Measurements from ENCODE around the gene SMCO1.
"Not testable (repeated sequence)": the region's sequence is repeated elsewhere in the genome, so short reads cannot be mapped to it uniquely, and the experiment has no call there.

Gene SMCO1

DNA sequence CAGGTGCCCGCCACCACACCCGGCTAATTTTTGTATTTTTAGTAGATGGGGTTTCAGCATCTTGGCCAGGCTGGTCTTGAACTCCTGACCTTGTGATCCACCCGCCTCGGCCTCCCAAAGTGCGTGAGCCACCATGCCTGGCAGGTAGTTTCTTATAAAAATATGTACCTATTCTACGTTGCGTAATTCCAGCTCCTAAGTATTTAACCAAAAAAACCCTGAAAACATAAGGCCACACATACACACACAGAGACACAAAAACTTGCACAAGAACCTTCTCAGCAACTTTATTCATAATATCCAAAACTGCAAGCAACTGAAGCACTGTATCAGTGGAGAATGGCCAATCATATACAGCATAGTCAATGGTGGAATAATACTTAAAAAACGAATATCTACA, 16.8 kb downstream of the SMCO1 start:
- Histone ChIP-seq H3K9ac (ENCODE audit: low read depth in 1 of 2, low read length in 2 of 2) (no peak overlapping the region), H3K27ac (ENCODE audit: low read depth in 2 of 2, low read length in 2 of 2) (no peak overlapping the region)

GRCh38 chr3:196496183-196496582, 19.0 kb downstream of the SMCO1 start:
- Histone ChIP-seq H3K9me3 (ENCODE audit: control insufficient read depth in 2 of 2, low read length in 2 of 2) (no peaks in the 10 kb centered on the region), H3K36me3 (ENCODE audit: control insufficient read depth in 2 of 2, insufficient read depth in 2 of 2, low read length in 2 of 2) (peaks cover 4 to 13% of the 10 kb centered on the region in 2 donors), H3K27me3 (ENCODE audit: control insufficient read depth in 2 of 2, insufficient read depth in 2 of 2, low read length in 2 of 2) (no peaks in the 10 kb centered on the region), H3K4me3 (ENCODE audit: low read length in 2 of 2) (no peak overlapping the region), H3K4me1 (ENCODE audit: control insufficient read depth in 2 of 2, insufficient read depth in 2 of 2, low read length in 2 of 2) (peaks cover 0 to 5% of the 10 kb centered on the region in 2 donors), H3K27ac (ENCODE audit: low read depth in 2 of 2, low read length in 2 of 2) (no peak overlapping the region), H3K9ac (ENCODE audit: low read depth in 1 of 2, low read length in 2 of 2) (no peak overlapping the region)

More for the DNA sequence above, 16.8 kb downstream of the SMCO1 start:
- Histone ChIP-seq H3K9me3 (ENCODE audit: control insufficient read depth in 2 of 2, low read length in 2 of 2) (no peaks in the 10 kb centered on the region), H3K4me3 (ENCODE audit: low read length in 2 of 2) (no peak overlapping the region), H3K27me3 (ENCODE audit: control insufficient read depth in 2 of 2, insufficient read depth in 2 of 2, low read length in 2 of 2) (no peaks in the 10 kb centered on the region), H3K4me1 (ENCODE audit: control insufficient read depth in 2 of 2, insufficient read depth in 2 of 2, low read length in 2 of 2) (peaks cover 0 to 10% of the 10 kb centered on the region in 2 donors), H3K36me3 (ENCODE audit: control insufficient read depth in 2 of 2, insufficient read depth in 2 of 2, low read length in 2 of 2) (peaks cover 4 to 13% of the 10 kb centered on the region in 2 donors)

- H3K9ac ChIP-seq (ENCODE audit: low read depth in 1 of 2, low read length in 2 of 2), result no peak overlapping the region
- peaks cover 4 to 6% of the 10 kb centered on the region in 2 donors for H3K36me3 ChIP-seq (ENCODE audit: control insufficient read depth in 2 of 2, insufficient read depth in 2 of 2, low read length in 2 of 2)
Measured at GRCh38 chr3:196493292-196493691, 21.9 kb downstream of the SMCO1 start.

DNA sequence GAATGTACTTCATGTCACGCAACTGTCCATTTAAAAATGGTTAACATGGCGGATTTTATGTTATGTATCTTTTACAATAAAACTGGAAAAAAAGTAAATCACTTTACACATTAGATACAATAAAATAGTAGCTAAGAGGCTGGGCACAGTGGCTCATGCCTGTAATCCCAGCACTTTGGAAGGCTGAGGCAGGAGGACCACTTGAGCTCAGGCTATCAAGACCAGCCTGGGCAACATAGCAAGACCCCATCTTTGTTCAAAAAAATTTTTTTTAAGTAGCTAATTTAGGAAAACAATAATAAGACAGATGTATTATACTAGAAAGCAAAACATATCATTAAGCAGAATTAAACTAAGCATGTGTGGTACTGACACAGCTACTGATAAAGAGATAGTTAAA, 23.1 kb downstream of the SMCO1 start:
- Histone ChIP-seq H3K4me1 (ENCODE audit: control insufficient read depth in 2 of 2, insufficient read depth in 2 of 2, low read length in 2 of 2) (no peaks in the 10 kb centered on the region), H3K9me3 (ENCODE audit: control insufficient read depth in 2 of 2, low read length in 2 of 2) (no peaks in the 10 kb centered on the region), H3K9ac (ENCODE audit: low read depth in 1 of 2, low read length in 2 of 2) (no peak overlapping the region), H3K27ac (ENCODE audit: low read depth in 2 of 2, low read length in 2 of 2) (no peak overlapping the region), H3K36me3 (ENCODE audit: control insufficient read depth in 2 of 2, insufficient read depth in 2 of 2, low read length in 2 of 2) (peaks cover 8 to 11% of the 10 kb centered on the region in 2 donors), H3K27me3 (ENCODE audit: control insufficient read depth in 2 of 2, insufficient read depth in 2 of 2, low read length in 2 of 2) (no peaks in the 10 kb centered on the region), H3K4me3 (ENCODE audit: low read length in 2 of 2) (no peak overlapping the region)

More at GRCh38 chr3:196493292-196493691, 21.9 kb downstream of the SMCO1 start:
- no peaks in the 10 kb centered on the region for H3K4me1 ChIP-seq (ENCODE audit: control insufficient read depth in 2 of 2, insufficient read depth in 2 of 2, low read length in 2 of 2)
- H3K27me3 ChIP-seq (ENCODE audit: control insufficient read depth in 2 of 2, insufficient read depth in 2 of 2, low read length in 2 of 2), result no peaks in the 10 kb centered on the region
- no peak overlapping the region for H3K27ac ChIP-seq (ENCODE audit: low read depth in 2 of 2, low read length in 2 of 2)
- no peaks in the 10 kb centered on the region for H3K9me3 ChIP-seq (ENCODE audit: control insufficient read depth in 2 of 2, low read length in 2 of 2)
- H3K4me3 ChIP-seq (ENCODE audit: low read length in 2 of 2), result no peak overlapping the region

GRCh38 chr3:196489747-196490146, 25.4 kb downstream of the SMCO1 start:
- peaks cover 16 to 28% of the 10 kb centered on the region in 2 donors for H3K36me3 ChIP-seq (ENCODE audit: control insufficient read depth in 2 of 2, insufficient read depth in 2 of 2, low read length in 2 of 2)
- no peaks in the 10 kb centered on the region for H3K9me3 ChIP-seq (ENCODE audit: control insufficient read depth in 2 of 2, low read length in 2 of 2)
- no peak overlapping the region for H3K4me3 ChIP-seq (ENCODE audit: low read length in 2 of 2)
- no peaks in the 10 kb centered on the region for H3K27me3 ChIP-seq (ENCODE audit: control insufficient read depth in 2 of 2, insufficient read depth in 2 of 2, low read length in 2 of 2)
- no peaks in the 10 kb centered on the region for H3K4me1 ChIP-seq (ENCODE audit: control insufficient read depth in 2 of 2, insufficient read depth in 2 of 2, low read length in 2 of 2)
- no peak overlapping the region for H3K9ac ChIP-seq (ENCODE audit: low read depth in 1 of 2, low read length in 2 of 2)
- no peak overlapping the region for H3K27ac ChIP-seq (ENCODE audit: low read depth in 2 of 2, low read length in 2 of 2)

- H3K27ac ChIP-seq (ENCODE audit: low read depth in 2 of 2, low read length in 2 of 2), result no peak overlapping the region
- no peaks in the 10 kb centered on the region for H3K4me1 ChIP-seq (ENCODE audit: control insufficient read depth in 2 of 2, insufficient read depth in 2 of 2, low read length in 2 of 2)
- H3K27me3 ChIP-seq (ENCODE audit: control insufficient read depth in 2 of 2, insufficient read depth in 2 of 2, low read length in 2 of 2), result no peaks in the 10 kb centered on the region
- H3K9ac ChIP-seq (ENCODE audit: low read depth in 1 of 2, low read length in 2 of 2), result no peak overlapping the region
- no peaks in the 10 kb centered on the region for H3K9me3 ChIP-seq (ENCODE audit: control insufficient read depth in 2 of 2, low read length in 2 of 2)
- no peak overlapping the region for H3K4me3 ChIP-seq (ENCODE audit: low read length in 2 of 2)
- H3K36me3 ChIP-seq (ENCODE audit: control insufficient read depth in 2 of 2, insufficient read depth in 2 of 2, low read length in 2 of 2), result peaks cover 39 to 47% of the 10 kb centered on the region in 2 donors
Measured at GRCh38 chr3:196486263-196486662, 28.9 kb downstream of the SMCO1 start.

GRCh38 chr3:196477678-196478077, 37.5 kb downstream of the SMCO1 start:
- H3K4me3 ChIP-seq (ENCODE audit: low read length in 2 of 2), result no peak overlapping the region
- H3K27me3 ChIP-seq (ENCODE audit: control insufficient read depth in 2 of 2, insufficient read depth in 2 of 2, low read length in 2 of 2), result no peaks in the 10 kb centered on the region
- H3K9me3 ChIP-seq (ENCODE audit: control insufficient read depth in 2 of 2, low read length in 2 of 2), result no peaks in the 10 kb centered on the region
- H3K36me3 ChIP-seq (ENCODE audit: control insufficient read depth in 2 of 2, insufficient read depth in 2 of 2, low read length in 2 of 2), result peaks cover 32 to 43% of the 10 kb centered on the region in 2 donors
- no peak overlapping the region for H3K9ac ChIP-seq (ENCODE audit: low read depth in 1 of 2, low read length in 2 of 2)
- no peak overlapping the region for H3K27ac ChIP-seq (ENCODE audit: low read depth in 2 of 2, low read length in 2 of 2)
- H3K4me1 ChIP-seq (ENCODE audit: control insufficient read depth in 2 of 2, insufficient read depth in 2 of 2, low read length in 2 of 2), result no peaks in the 10 kb centered on the region

GRCh38 chr3:196472286-196472685, 42.9 kb downstream of the SMCO1 start:
- no peaks in the 10 kb centered on the region for H3K9me3 ChIP-seq (ENCODE audit: control insufficient read depth in 2 of 2, low read length in 2 of 2)
- H3K27me3 ChIP-seq (ENCODE audit: control insufficient read depth in 2 of 2, insufficient read depth in 2 of 2, low read length in 2 of 2), result no peaks in the 10 kb centered on the region
- no peak overlapping the region for H3K9ac ChIP-seq (ENCODE audit: low read depth in 1 of 2, low read length in 2 of 2)
- no peak overlapping the region for H3K27ac ChIP-seq (ENCODE audit: low read depth in 2 of 2, low read length in 2 of 2)
- no peaks in the 10 kb centered on the region for H3K4me1 ChIP-seq (ENCODE audit: control insufficient read depth in 2 of 2, insufficient read depth in 2 of 2, low read length in 2 of 2)
- H3K36me3 ChIP-seq (ENCODE audit: control insufficient read depth in 2 of 2, insufficient read depth in 2 of 2, low read length in 2 of 2), result peaks cover 27 to 34% of the 10 kb centered on the region in 2 donors
- H3K4me3 ChIP-seq (ENCODE audit: low read length in 2 of 2), result no peak overlapping the region

- Histone ChIP-seq H3K36me3 (ENCODE audit: control insufficient read depth in 2 of 2, insufficient read depth in 2 of 2, low read length in 2 of 2) (peaks cover 27 to 31% of the 10 kb centered on the region in 2 donors), H3K9ac (ENCODE audit: low read depth in 1 of 2, low read length in 2 of 2) (no peak overlapping the region), H3K4me1 (ENCODE audit: control insufficient read depth in 2 of 2, insufficient read depth in 2 of 2, low read length in 2 of 2) (no peaks in the 10 kb centered on the region), H3K27ac (ENCODE audit: low read depth in 2 of 2, low read length in 2 of 2) (no peak overlapping the region), H3K4me3 (ENCODE audit: low read length in 2 of 2) (no peak overlapping the region), H3K9me3 (ENCODE audit: control insufficient read depth in 2 of 2, low read length in 2 of 2) (no peaks in the 10 kb centered on the region), H3K27me3 (ENCODE audit: control insufficient read depth in 2 of 2, insufficient read depth in 2 of 2, low read length in 2 of 2) (no peaks in the 10 kb centered on the region)
Measured at GRCh38 chr3:196471551-196471950, 43.6 kb downstream of the SMCO1 start.

DNA sequence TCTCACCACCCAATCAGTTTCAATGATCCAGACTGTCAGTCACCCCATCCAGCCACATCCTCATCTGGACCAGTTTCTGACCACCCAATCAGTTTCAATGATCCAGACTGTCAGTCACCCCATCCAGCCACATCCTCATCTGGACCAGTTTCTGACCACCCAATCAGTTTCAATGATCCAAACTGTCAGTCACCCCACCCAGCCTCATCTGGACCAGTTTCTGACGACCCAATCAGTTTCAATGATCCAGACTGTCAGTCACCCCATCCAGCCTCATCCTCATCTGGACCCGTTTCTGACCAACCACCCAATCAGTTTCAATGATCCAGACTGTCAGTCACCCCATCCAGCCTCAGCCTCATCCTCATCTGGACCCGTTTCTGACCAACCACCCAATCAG, 45.0 kb downstream of the SMCO1 start:
- not testable (repeated sequence) for H3K9me3 ChIP-seq (ENCODE audit: control insufficient read depth in 2 of 2, low read length in 2 of 2); H3K27ac ChIP-seq (ENCODE audit: low read depth in 2 of 2, low read length in 2 of 2); H3K9ac ChIP-seq (ENCODE audit: low read depth in 1 of 2, low read length in 2 of 2); H3K4me3 ChIP-seq (ENCODE audit: low read length in 2 of 2); H3K27me3 ChIP-seq (ENCODE audit: control insufficient read depth in 2 of 2, insufficient read depth in 2 of 2, low read length in 2 of 2); H3K4me1 ChIP-seq (ENCODE audit: control insufficient read depth in 2 of 2, insufficient read depth in 2 of 2, low read length in 2 of 2)
- peaks cover 25 to 31% of the 10 kb centered on the region in 2 donors for H3K36me3 ChIP-seq (ENCODE audit: control insufficient read depth in 2 of 2, insufficient read depth in 2 of 2, low read length in 2 of 2)

DNA sequence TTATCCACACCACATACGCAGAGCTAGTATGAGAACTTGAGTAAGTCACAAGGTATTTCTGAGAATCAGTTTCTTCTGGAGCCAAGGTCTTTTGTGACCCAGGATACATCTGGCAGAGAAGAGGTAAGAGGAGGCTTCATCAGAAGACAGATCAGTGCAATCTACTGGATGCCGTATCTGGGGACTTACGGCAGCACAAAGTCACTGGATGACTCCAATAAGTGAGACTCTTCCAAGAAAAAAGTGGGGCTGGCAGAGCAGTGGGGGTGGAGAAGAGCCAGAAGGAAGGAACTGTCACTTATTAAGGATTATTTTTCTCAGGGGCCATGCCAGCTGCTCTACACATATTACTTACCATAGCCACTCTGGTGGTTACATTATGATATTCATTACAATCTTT, 51.3 kb downstream of the SMCO1 start:
- peaks cover 0 to 3% of the 10 kb centered on the region in 2 donors for H3K36me3 ChIP-seq (ENCODE audit: control insufficient read depth in 2 of 2, insufficient read depth in 2 of 2, low read length in 2 of 2)
- no peaks in the 10 kb centered on the region for H3K9me3 ChIP-seq (ENCODE audit: control insufficient read depth in 2 of 2, low read length in 2 of 2)
- H3K4me3 ChIP-seq (ENCODE audit: low read length in 2 of 2), result no peak overlapping the region
- no peak overlapping the region for H3K9ac ChIP-seq (ENCODE audit: low read depth in 1 of 2, low read length in 2 of 2)
- no peaks in the 10 kb centered on the region for H3K27me3 ChIP-seq (ENCODE audit: control insufficient read depth in 2 of 2, insufficient read depth in 2 of 2, low read length in 2 of 2)
- H3K27ac ChIP-seq (ENCODE audit: low read depth in 2 of 2, low read length in 2 of 2), result no peak overlapping the region
- no peaks in the 10 kb centered on the region for H3K4me1 ChIP-seq (ENCODE audit: control insufficient read depth in 2 of 2, insufficient read depth in 2 of 2, low read length in 2 of 2)
